ENCODE data around the gene CD274.

The CD274 gene
- long read RNA-seq: 0 reads

GRCh38 chr9:5450359-5451091 lies at the start of gene CD274:
TSS of gene CD274 (plus strand) at chr9:5450542. CDS start at chr9:5456114, 5,572 bp downstream.
- peak; percentile 46 to 82 for DNase-seq (ENCODE audit: low read depth in 1 of 2, low spot score in 1 of 2)
- H3K27me3 ChIP-seq (ENCODE audit: insufficient read depth, poor library complexity, severe bottlenecking): no peaks in the 10 kb centered on the region
- peak within 1 kb of the TSS; percentile 55 for H3K4me3 ChIP-seq (replicated peaks; ENCODE audit: insufficient read depth, low read length)
- peak within 1 kb of the TSS; percentile 37 for H3K27ac ChIP-seq (replicated peaks)
- no peak for TF ChIP-seq REST (IDR thresholded peaks at IDR 0.05; ENCODE audit: insufficient replicate concordance, low read depth)
- TF ChIP-seq POLR2AphosphoS5 (IDR thresholded peaks at IDR 0.05; ENCODE audit: low read depth): 0 out of 2 replicates have a peak, but pooled peaks have one; percentile 39
- TF ChIP-seq, protein P1, sequence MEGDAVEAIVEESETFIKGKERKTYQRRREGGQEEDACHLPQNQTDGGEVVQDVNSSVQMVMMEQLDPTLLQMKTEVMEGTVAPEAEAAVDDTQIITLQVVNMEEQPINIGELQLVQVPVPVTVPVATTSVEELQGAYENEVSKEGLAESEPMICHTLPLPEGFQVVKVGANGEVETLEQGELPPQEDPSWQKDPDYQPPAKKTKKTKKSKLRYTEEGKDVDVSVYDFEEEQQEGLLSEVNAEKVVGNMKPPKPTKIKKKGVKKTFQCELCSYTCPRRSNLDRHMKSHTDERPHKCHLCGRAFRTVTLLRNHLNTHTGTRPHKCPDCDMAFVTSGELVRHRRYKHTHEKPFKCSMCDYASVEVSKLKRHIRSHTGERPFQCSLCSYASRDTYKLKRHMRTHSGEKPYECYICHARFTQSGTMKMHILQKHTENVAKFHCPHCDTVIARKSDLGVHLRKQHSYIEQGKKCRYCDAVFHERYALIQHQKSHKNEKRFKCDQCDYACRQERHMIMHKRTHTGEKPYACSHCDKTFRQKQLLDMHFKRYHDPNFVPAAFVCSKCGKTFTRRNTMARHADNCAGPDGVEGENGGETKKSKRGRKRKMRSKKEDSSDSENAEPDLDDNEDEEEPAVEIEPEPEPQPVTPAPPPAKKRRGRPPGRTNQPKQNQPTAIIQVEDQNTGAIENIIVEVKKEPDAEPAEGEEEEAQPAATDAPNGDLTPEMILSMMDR (IDR thresholded peaks at IDR 0.05; ENCODE audit: insufficient read depth, low read length): peak; percentile 41
- peak; percentile 9; the same call in 1 of the 2 replicates for TF ChIP-seq GABPA (IDR thresholded peaks at IDR 0.05; ENCODE audit: low read depth)
- TF ChIP-seq SPI1 (IDR thresholded peaks at IDR 0.05; ENCODE audit: borderline replicate concordance, low read depth): no peak; the same call in 1 of the 2 replicates

- TF ChIP-seq REST (IDR thresholded peaks at IDR 0.05; ENCODE audit: insufficient replicate concordance, low read depth) (no peak), SPI1 (IDR thresholded peaks at IDR 0.05; ENCODE audit: borderline replicate concordance, low read depth) (no peak)
- TF ChIP-seq, protein P1 (IDR thresholded peaks at IDR 0.05; ENCODE audit: insufficient read depth, low read length): no peak
- no peaks in the 10 kb centered on the region for H3K27me3 ChIP-seq (ENCODE audit: insufficient read depth, poor library complexity, severe bottlenecking)
- DNase-seq (ENCODE audit: low read depth in 1 of 2, low spot score in 1 of 2): no peak
- no peak overlapping the region for H3K4me3 ChIP-seq (replicated peaks; ENCODE audit: insufficient read depth, low read length)
- no peak overlapping the region for H3K27ac ChIP-seq (replicated peaks)
These were observed 48.1 kb upstream of the CD274 start for GRCh38 chr9:5402217-5402616.

DNA sequence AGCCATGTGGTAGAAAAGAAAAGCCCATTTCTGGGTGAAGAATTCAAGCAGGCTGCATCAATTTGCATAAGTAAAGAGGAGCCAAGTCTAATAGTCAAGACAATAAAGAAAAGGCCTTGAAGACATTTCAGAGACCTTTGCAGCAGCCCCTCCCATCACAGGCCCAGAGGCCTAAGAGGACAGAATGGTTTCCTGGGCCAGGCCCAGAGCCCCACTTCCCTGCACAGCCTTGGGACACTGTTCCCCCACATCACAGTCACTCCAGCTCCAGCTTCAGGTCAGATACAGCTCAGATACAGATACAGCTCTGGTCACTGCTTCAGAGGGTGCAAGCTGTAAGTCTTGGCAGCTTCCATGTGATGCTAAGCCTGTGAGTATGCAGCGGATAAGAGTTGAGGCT lies 41.7 kb upstream of the CD274 start:
- DNase-seq (ENCODE audit: low read depth in 1 of 2, low spot score in 1 of 2): no peak
- Histone ChIP-seq H3K27ac (replicated peaks) (no peak overlapping the region), H3K4me3 (replicated peaks; ENCODE audit: insufficient read depth, low read length) (no peak overlapping the region), H3K27me3 (ENCODE audit: insufficient read depth, poor library complexity, severe bottlenecking) (no peaks in the 10 kb centered on the region)
- TF ChIP-seq POLR2AphosphoS5 (IDR thresholded peaks at IDR 0.05; ENCODE audit: low read depth) (no peak), SPI1 (IDR thresholded peaks at IDR 0.05; ENCODE audit: borderline replicate concordance, low read depth) (no peak), GABPA (IDR thresholded peaks at IDR 0.05; ENCODE audit: low read depth) (no peak)
- TF ChIP-seq, protein P1 (IDR thresholded peaks at IDR 0.05; ENCODE audit: insufficient read depth, low read length): no peak

All from HL-60 (cell line).